GM12873 (cell line): ENCODE data around the gene WLS.
A peak's percentile ranks its signal among the peaks of the same experiment; 100 is the strongest.

Experiments
- TF ChIP-seq, protein P1 (sequence below): IDR thresholded peaks from 2 replicates; pipeline ENCODE4 v1.5.1; 2012; ENCODE audit warnings: low read depth, mild to moderate bottlenecking, moderate library complexity, low read length, control low read depth; ENCODE audit not compliant: insufficient read depth; ENCODE audit errors: missing control alignments

The WLS gene

GRCh38 chr1:68128157-68128556 lies 104.2 kb downstream of the WLS start:
- TF ChIP-seq, protein P1, sequence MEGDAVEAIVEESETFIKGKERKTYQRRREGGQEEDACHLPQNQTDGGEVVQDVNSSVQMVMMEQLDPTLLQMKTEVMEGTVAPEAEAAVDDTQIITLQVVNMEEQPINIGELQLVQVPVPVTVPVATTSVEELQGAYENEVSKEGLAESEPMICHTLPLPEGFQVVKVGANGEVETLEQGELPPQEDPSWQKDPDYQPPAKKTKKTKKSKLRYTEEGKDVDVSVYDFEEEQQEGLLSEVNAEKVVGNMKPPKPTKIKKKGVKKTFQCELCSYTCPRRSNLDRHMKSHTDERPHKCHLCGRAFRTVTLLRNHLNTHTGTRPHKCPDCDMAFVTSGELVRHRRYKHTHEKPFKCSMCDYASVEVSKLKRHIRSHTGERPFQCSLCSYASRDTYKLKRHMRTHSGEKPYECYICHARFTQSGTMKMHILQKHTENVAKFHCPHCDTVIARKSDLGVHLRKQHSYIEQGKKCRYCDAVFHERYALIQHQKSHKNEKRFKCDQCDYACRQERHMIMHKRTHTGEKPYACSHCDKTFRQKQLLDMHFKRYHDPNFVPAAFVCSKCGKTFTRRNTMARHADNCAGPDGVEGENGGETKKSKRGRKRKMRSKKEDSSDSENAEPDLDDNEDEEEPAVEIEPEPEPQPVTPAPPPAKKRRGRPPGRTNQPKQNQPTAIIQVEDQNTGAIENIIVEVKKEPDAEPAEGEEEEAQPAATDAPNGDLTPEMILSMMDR = no peak

GRCh38 chr1:68121536-68121935 lies 110.8 kb downstream of the WLS start:
- TF ChIP-seq, protein P1 = no peak

GRCh38 chr1:68120136-68120791 lies 112.1 kb downstream of the WLS start:
- TF ChIP-seq, protein P1 = peak; percentile 87

DNA sequence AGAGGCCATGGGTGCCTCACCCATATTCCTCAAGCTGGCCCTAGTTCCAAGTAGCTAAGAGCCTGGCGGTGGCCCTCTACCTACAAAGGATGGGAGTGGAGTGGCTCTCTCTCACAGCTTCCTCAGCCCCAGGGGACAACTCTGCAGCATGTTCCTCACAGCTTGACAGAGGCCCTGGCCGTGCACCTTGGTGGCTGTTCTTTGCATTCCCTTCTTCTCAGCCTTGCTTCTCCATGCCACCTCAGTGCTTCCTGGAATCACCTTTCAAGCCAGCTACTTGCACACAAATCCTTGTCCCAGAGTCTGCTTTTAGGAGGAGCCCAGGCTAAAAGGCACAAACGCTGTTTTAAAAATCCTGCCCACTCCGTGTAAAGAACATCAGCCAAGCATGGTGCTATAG lies 112.9 kb downstream of the WLS start:
- TF ChIP-seq, protein P1 = no peak

DNA sequence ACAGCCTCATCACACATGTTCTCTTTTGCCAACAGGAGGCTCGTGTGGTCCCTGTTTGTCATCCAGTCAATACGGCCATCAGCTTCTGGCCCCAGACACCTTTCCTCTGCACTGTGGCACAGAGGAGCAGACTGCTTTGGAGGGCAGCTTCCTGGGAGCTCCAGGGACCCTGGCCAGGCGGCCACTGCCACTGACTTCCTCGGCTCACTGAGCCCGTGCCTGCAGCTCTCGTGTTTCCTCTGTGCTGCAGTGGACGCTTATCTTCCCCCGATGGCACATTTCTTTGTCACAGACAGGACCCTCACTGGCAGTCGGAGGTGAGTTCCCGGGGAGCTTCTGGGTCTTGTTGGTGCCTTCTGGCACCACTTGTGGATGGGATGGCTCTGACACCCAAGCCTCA lies 114.9 kb downstream of the WLS start:
- TF ChIP-seq, protein P1 = no peak

DNA sequence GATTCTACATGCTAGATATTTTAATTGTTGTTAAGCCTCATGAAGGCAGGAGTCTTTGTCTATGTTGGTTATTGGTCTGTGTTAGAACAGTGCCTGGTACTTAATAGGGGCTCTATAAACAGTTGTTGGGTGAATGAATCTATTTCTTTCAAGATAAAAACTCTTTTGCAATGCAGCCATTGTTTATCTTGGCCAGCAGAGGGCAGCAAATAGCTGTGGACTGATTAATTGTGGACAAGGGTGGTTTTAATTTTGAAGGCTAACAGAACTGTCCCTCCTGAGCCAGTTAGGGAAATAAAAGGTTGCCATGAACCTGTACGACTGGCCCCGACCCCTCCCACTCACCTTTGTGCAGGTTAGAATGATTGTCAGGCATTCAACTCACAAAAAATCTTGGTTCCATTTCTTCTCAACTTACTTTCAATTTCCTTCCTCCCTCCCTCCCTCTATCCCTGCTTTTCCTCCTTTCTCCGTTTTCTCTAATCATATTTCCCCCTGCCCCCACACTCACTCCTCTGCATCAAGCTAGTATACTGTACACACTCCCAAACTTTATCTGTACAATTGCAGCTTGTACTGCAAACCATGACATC lies 115.6 kb downstream of the WLS start:
- TF ChIP-seq, protein P1 = peak; percentile 75

DNA sequence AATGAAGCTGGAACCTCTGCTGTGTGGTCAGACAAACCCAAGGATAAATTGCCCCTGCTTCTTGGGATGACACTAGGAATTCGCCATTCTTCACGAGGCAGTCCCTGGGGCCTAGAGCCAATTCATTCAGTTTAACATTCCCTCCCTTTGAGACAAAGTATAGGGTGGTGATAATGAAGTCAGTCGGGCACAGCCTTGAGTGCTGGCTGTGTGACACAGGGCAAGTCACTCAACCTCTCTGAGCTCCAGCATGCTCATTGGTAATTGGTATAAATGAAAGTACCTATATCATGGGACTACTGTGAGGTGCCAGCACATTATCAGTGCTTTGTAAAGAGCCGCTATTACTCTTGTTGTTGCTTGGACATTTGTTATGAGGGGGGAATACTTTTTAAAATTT lies 117.0 kb downstream of the WLS start:
- TF ChIP-seq, protein P1 = no peak
